GM21528 (cell line): ENCODE results near the gene GPR3.
"Not testable (repeated sequence)": the region's sequence is repeated elsewhere in the genome, so short reads cannot be mapped to it uniquely, and the experiment has no call there.

Experiments used
- ATAC-seq: cut with Tn5 transposase; IDR thresholded peaks from one replicate; pipeline ENCODE4 v1.9.1; 2021; ENCODE audit warnings: mild to moderate bottlenecking, moderate library complexity; ENCODE audit not compliant: unreplicated experiment, low FRiP score

The GPR3 gene

GRCh38 chr1:27418326-27419185 is 26.1 kb downstream of the GPR3 start:
- no peak for ATAC-seq

GRCh38 chr1:27423709-27424108 is 31.3 kb downstream of the GPR3 start:
- no peak for ATAC-seq

GRCh38 chr1:27427329-27427728 is 34.9 kb downstream of the GPR3 start:
- no peak for ATAC-seq

GRCh38 chr1:27427816-27428315 is 35.4 kb downstream of the GPR3 start:
- ATAC-seq = no peak

GRCh38 chr1:27428316-27429028 is 36.0 kb downstream of the GPR3 start:
- ATAC-seq = no peak

GRCh38 chr1:27429029-27429425 is 36.6 kb downstream of the GPR3 start:
- ATAC-seq = no peak

GRCh38 chr1:27430903-27431600 is 38.6 kb downstream of the GPR3 start:
- no peak for ATAC-seq

- ATAC-seq = no peak
Observed at GRCh38 chr1:27431601-27431940, 39.1 kb downstream of the GPR3 start.

GRCh38 chr1:27432725-27433124 is 40.3 kb downstream of the GPR3 start:
- ATAC-seq = not testable (repeated sequence)

- no peak for ATAC-seq
Observed at GRCh38 chr1:27433706-27434105, 41.3 kb downstream of the GPR3 start.

- ATAC-seq = no peak
Observed at GRCh38 chr1:27435566-27436203, 43.3 kb downstream of the GPR3 start.

- ATAC-seq = no peak
Observed at GRCh38 chr1:27436204-27437159, 44.1 kb downstream of the GPR3 start.

- no peak for ATAC-seq
Observed at GRCh38 chr1:27438621-27439061, 46.2 kb downstream of the GPR3 start.

GRCh38 chr1:27439150-27439549 is 46.7 kb downstream of the GPR3 start:
- no peak for ATAC-seq

GRCh38 chr1:27444632-27445031 is 52.2 kb downstream of the GPR3 start:
- ATAC-seq = no peak
